ENCODE results near the gene SLX9.

DNA sequence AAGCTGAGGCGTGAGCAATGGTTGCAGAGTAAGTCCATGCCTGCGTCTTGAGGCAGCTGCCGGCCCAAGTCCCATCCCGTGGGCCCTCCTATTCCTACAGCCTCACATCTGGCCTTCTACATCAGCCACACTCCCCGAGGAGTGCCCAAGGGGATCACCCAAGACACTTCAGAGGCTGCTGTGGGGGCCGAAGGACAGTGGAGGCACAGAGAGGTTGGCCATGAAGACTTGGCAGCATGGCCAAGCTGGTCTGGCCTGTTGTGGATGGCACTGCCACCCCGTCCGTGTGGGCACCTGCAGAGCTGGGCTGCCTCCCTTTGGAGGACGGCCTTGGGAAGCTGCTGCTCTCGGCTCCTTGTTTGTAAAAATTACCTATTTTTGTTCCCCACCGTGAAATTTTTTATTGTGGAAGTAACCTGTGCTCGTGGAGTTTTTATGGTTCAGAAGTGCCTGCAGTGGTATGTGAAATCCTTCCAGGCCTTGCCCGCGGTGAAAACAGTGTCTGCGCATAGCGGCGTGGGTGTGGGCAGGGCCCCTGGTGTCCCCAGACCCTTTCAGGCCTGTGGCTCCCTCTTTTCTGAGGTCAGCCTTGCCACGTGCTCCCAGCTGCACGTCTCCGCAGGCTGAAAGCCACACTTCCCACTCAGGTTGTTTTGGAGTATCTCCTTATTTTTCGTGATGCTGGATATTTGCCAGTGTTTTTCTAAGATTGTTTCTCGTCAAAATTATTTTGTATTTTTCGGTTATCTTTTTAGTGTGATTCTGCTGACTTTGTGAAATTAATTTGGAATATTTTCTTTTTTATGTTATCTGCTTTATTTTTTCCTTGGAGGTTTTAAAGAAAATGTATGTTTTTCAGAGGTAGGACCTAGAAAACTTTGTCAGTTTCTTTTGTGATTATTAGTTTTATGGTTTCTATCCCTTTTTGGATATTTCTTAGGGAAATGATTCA is 20.6 kb downstream of the SLX9 start:
- TF ChIP-seq, protein P1, sequence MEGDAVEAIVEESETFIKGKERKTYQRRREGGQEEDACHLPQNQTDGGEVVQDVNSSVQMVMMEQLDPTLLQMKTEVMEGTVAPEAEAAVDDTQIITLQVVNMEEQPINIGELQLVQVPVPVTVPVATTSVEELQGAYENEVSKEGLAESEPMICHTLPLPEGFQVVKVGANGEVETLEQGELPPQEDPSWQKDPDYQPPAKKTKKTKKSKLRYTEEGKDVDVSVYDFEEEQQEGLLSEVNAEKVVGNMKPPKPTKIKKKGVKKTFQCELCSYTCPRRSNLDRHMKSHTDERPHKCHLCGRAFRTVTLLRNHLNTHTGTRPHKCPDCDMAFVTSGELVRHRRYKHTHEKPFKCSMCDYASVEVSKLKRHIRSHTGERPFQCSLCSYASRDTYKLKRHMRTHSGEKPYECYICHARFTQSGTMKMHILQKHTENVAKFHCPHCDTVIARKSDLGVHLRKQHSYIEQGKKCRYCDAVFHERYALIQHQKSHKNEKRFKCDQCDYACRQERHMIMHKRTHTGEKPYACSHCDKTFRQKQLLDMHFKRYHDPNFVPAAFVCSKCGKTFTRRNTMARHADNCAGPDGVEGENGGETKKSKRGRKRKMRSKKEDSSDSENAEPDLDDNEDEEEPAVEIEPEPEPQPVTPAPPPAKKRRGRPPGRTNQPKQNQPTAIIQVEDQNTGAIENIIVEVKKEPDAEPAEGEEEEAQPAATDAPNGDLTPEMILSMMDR (IDR thresholded peaks at IDR 0.05; ENCODE audit: insufficient read depth, low read depth, low read length) = no peak
- no peak for TF ChIP-seq EZH2 (IDR thresholded peaks at IDR 0.05; ENCODE audit: insufficient read depth, low read length)

Measured in astrocyte (in vitro differentiated cells and primary cell).